Nephron progenitor cell (in vitro differentiated cells): ENCODE results near the gene LARGE1.

Experiments used
- DNase-seq: peaks from one replicate; pipeline ENCODE4 v3.0.0; 2021
- H3K27ac Mint-ChIP-seq: 2 replicates; pipeline ENCODE4 v1.8.0; 2021; ENCODE audit warnings: mild to moderate bottlenecking, moderate library complexity, mixed read lengths
- H3K27me3 Mint-ChIP-seq: 2 replicates; pipeline ENCODE4 v1.8.0; 2021; ENCODE audit warnings: mild to moderate bottlenecking, low read depth, mixed read lengths; ENCODE audit not compliant: poor library complexity
- H3K36me3 Mint-ChIP-seq: 2 replicates; pipeline ENCODE4 v1.8.0; 2021; ENCODE audit warnings: low read depth, mixed read lengths
- H3K4me1 Mint-ChIP-seq: 2 replicates; pipeline ENCODE4 v1.8.0; 2021; ENCODE audit warnings: mixed read lengths
- H3K4me3 Mint-ChIP-seq: 2 replicates; pipeline ENCODE4 v1.8.0; 2021; ENCODE audit warnings: mild to moderate bottlenecking, moderate library complexity, mixed read lengths
- H3K9me3 Mint-ChIP-seq: 2 replicates; pipeline ENCODE4 v1.8.0; 2021; ENCODE audit warnings: mild to moderate bottlenecking, moderate library complexity, mixed read lengths
- CTCF ChIP-seq: fragments of 200-600 bp; sonication (generic); IDR thresholded peaks from 2 replicates; pipeline ENCODE4 v1.5.0; 2021; ENCODE audit warnings: antibody characterized with exemption

Gene LARGE1

GRCh38 chr22:33952776-33953175 is 32.5 kb upstream of the LARGE1 start:
- no peak for DNase-seq
- Mint-ChIP-seq H3K27ac (no peak overlapping the region), H3K4me3 (no peak overlapping the region), H3K27me3 (peaks cover 13% of the 10 kb centered on the region), H3K4me1 (no peaks in the 10 kb centered on the region), H3K36me3 (no peaks in the 10 kb centered on the region), H3K9me3 (peaks cover 4% of the 10 kb centered on the region)
- no peak for TF ChIP-seq CTCF

GRCh38 chr22:33940741-33941140 is 20.5 kb upstream of the LARGE1 start:
- Mint-ChIP-seq H3K4me3 (no peak overlapping the region), H3K27ac (no peak overlapping the region), H3K36me3 (no peaks in the 10 kb centered on the region), H3K9me3 (peaks cover 26% of the 10 kb centered on the region), H3K27me3 (peaks cover 5% of the 10 kb centered on the region), H3K4me1 (no peaks in the 10 kb centered on the region)
- no peak for TF ChIP-seq CTCF
- DNase-seq, result no peak

GRCh38 chr22:33932997-33933396 is 12.7 kb upstream of the LARGE1 start:
- no peak overlapping the region for H3K27ac Mint-ChIP-seq
- no peak overlapping the region for H3K4me3 Mint-ChIP-seq
- no peak for DNase-seq
- H3K27me3 Mint-ChIP-seq, result peaks cover 4% of the 10 kb centered on the region
- H3K36me3 Mint-ChIP-seq, result no peaks in the 10 kb centered on the region
- H3K9me3 Mint-ChIP-seq, result peaks cover 3% of the 10 kb centered on the region
- no peaks in the 10 kb centered on the region for H3K4me1 Mint-ChIP-seq
- TF ChIP-seq CTCF, result no peak

- DNase-seq, result no peak
- Mint-ChIP-seq H3K27ac (no peak overlapping the region), H3K9me3 (no peaks in the 10 kb centered on the region), H3K27me3 (peaks cover 9% of the 10 kb centered on the region), H3K36me3 (no peaks in the 10 kb centered on the region), H3K4me3 (no peak overlapping the region), H3K4me1 (no peaks in the 10 kb centered on the region)
- TF ChIP-seq CTCF, result no peak
These were observed 11.1 kb upstream of the LARGE1 start for GRCh38 chr22:33931406-33931805.

GRCh38 chr22:33927752-33928151 is 7.5 kb upstream of the LARGE1 start:
- Mint-ChIP-seq H3K9me3 (no peaks in the 10 kb centered on the region), H3K36me3 (no peaks in the 10 kb centered on the region), H3K27me3 (peaks cover 13% of the 10 kb centered on the region), H3K27ac (no peak overlapping the region), H3K4me1 (peaks cover 11% of the 10 kb centered on the region), H3K4me3 (no peak overlapping the region)
- no peak for TF ChIP-seq CTCF
- DNase-seq, result no peak

- no peaks in the 10 kb centered on the region for H3K36me3 Mint-ChIP-seq
- H3K27me3 Mint-ChIP-seq, result peaks cover 9% of the 10 kb centered on the region
- no peak for DNase-seq
- no peak for TF ChIP-seq CTCF
- H3K4me3 Mint-ChIP-seq, result no peak overlapping the region
- H3K27ac Mint-ChIP-seq, result no peak overlapping the region
- peaks cover 15% of the 10 kb centered on the region for H3K4me1 Mint-ChIP-seq
- H3K9me3 Mint-ChIP-seq, result no peaks in the 10 kb centered on the region
These were observed 4.9 kb upstream of the LARGE1 start for GRCh38 chr22:33925194-33925593.
